LHCN-M2 (cell line): ENCODE data around the gene LGALS9B. TPM values are rescaled to one million over a fixed set of nuclear protein-coding genes. Genes with fewer than 3 reads are reported as not detected.
"Not testable (repeated sequence)": the region's sequence is repeated elsewhere in the genome, so short reads cannot be mapped to it uniquely, and the experiment has no call there.

ENCODE experiments used
- DNase-seq: peaks from one replicate; pipeline ENCODE4 v3.0.0-alpha.2; 2012; ENCODE audit warnings: low read depth
- total RNA-seq: library from RNA; depleted of rRNA; stranded (reverse); fragments of >200 nt; gene quantifications from 2 replicates; pipeline ENCODE4 v1.2.3, GENCODE V29; 2014; rRNA removed

Gene LGALS9B
- total RNA-seq, 1 experiment from 2014 or later, result not detected

GRCh38 chr17:20416381-20416911 is 50.9 kb downstream of the LGALS9B start:
- not testable (repeated sequence) for DNase-seq

GRCh38 chr17:20415479-20415878 is 51.9 kb downstream of the LGALS9B start:
- not testable (repeated sequence) for DNase-seq

DNA sequence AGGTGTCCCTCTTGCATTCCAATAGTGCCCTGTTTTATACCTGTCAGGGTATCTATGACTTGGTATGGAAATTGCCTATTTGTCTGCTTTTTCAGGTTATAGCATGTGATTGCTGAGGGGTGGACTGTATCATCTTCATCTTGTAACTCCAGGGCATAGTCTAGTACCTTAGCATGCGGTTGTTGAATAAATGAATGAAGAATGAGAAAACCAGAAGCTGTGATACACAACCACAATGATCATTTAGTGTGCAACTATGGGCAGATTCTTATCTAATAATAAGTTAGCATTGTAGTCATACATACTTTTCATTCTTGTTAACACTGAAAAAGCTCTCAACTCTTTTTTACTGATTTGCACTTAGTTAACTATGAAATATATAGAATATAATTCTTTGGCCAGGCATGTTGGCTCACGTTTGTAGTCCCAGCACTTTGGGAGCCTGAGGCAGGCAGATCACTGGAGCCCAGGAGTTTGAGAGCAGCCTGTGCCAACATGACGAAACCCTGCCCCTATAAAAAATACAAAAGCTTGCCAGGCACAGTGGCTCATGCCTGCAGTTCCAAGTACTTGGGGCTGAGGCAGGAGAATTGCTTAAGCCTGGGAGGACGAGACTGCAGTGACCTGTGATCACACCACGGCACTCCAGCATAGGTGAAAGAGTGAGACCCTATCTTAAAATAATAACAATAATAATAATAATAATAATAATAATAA is 65.9 kb downstream of the LGALS9B start:
- DNase-seq, result not testable (repeated sequence)

- DNase-seq, result not testable (repeated sequence)
These were observed 66.6 kb downstream of the LGALS9B start for GRCh38 chr17:20400559-20401305.

Other genes with a start within 250 kb of the LGALS9B start
- not detected in 2 replicates for gene CDRT15L2, start 112.2 kb upstream of the LGALS9B start, total RNA-seq